GM18505 (cell line): Measurements from ENCODE around the gene CSGALNACT2.
"Not testable (repeated sequence)": the region's sequence is repeated elsewhere in the genome, so short reads cannot be mapped to it uniquely, and the experiment has no call there.

Source experiments
- ATAC-seq: cut with Tn5 transposase; IDR thresholded peaks from one replicate; pipeline ENCODE4 v1.9.1; 2021; ENCODE audit not compliant: unreplicated experiment
- POLR2A ChIP-seq: IDR thresholded peaks from 4 replicates; pipeline ENCODE4 v1.6.1; 2011; ENCODE audit warnings: borderline replicate concordance; ENCODE audit not compliant: insufficient read depth, insufficient read length; ENCODE audit errors: extremely low read depth

CSGALNACT2 gene

GRCh38 chr10:43212043-43212721 is 73.9 kb downstream of the CSGALNACT2 start:
- ATAC-seq = no peak
- TF ChIP-seq POLR2A = no peak

- no peak for TF ChIP-seq POLR2A
- no peak for ATAC-seq
Observed at GRCh38 chr10:43214071-43214955, 76.1 kb downstream of the CSGALNACT2 start.

DNA sequence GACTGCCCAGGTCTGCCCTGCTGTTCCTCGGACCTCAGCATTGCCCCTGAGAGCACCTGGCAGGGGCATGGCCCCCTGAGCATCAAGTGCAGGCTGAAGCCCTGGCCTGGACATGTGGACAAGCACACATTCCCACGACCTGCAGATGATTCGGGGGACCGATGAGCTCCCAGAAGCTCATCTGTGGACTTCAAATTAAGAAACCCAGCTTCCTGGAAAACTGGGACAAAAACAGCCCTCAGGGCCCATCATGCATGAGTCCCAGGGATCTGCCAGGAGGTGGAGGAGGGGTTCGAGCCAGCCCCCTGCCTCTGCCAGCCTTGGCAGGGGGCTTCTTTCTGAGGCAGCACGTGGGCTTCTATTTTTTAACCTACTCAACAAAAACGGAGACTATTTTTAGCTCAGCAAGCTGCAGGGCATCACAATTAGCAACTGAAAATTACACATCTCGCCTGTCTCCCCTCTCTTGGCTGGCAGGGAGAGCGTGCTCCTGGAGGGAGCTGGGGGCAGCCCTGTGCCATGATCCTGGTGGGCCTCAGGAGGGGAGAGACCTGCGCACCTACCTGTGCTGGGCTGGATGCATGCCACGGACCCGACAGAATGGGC is 76.8 kb downstream of the CSGALNACT2 start:
- ATAC-seq = no peak
- no peak for TF ChIP-seq POLR2A

GRCh38 chr10:43215758-43216455 is 77.7 kb downstream of the CSGALNACT2 start:
- no peak for ATAC-seq

DNA sequence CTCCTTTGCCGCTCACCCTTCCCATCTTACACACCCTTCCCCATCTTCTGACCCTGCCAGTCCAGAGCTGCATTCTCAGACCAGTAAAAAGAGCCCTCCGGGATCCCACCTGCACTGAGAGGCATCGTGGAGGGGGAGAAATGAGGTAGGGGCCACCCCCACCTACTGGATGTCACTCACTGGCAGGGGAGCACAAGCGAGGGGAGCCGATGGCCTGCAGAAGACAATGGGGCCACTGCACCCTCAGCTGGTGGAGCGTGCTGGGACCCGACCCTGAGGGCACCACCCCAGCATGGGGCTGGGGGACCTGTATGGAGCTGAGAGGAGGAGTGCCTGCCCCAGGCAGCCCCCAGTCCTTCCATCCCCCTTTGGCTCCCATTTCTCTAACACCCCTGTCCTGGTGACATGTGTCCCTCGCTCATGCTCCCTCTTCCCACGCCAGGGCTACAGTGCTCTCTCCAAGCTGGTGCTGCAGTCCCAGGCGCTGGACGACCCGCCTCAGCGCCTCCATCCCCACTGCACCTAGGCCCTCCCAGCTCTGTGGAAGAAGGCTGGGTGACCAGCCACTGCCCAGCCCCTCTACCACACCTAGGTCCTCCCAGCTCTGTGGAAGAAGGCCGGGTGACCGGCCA is 78.8 kb downstream of the CSGALNACT2 start:
- no peak for TF ChIP-seq POLR2A
- no peak for ATAC-seq

More at GRCh38 chr10:43215758-43216455, 77.7 kb downstream of the CSGALNACT2 start:
- TF ChIP-seq POLR2A = no peak

DNA sequence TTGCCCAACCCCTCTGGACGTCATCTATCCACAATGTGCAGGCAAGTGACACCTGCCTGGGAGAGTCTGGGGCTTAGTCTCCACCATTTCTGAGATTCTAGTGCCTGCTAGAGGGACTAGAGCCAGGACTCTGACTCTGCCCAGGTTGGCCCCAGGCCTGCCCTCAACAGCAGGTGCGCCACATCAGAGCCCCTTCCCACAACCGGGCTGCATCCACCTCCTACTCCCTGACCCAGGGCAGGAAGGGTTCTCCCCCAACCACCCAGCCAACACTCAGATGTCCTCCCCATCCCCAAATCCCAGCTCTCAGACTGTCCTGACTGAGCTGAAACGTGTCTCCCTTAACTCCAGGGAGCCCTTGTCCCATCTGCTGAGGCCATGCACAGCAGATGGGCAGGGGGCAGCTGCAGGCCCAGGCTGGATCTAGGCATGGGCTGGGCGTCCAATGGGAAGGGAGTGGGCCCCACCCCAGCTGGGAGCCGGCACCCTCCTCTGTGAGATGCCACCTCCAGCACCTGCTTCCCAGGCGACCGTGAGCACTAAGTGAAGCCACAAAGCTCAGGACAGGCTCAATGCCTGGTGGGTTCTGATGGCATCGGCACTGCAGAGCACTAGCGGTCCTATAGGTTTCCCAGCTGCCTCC is 79.4 kb downstream of the CSGALNACT2 start:
- ATAC-seq = no peak
- no peak for TF ChIP-seq POLR2A

- no peak for TF ChIP-seq POLR2A
- no peak for ATAC-seq
Observed at GRCh38 chr10:43218206-43218950, 80.1 kb downstream of the CSGALNACT2 start.

DNA sequence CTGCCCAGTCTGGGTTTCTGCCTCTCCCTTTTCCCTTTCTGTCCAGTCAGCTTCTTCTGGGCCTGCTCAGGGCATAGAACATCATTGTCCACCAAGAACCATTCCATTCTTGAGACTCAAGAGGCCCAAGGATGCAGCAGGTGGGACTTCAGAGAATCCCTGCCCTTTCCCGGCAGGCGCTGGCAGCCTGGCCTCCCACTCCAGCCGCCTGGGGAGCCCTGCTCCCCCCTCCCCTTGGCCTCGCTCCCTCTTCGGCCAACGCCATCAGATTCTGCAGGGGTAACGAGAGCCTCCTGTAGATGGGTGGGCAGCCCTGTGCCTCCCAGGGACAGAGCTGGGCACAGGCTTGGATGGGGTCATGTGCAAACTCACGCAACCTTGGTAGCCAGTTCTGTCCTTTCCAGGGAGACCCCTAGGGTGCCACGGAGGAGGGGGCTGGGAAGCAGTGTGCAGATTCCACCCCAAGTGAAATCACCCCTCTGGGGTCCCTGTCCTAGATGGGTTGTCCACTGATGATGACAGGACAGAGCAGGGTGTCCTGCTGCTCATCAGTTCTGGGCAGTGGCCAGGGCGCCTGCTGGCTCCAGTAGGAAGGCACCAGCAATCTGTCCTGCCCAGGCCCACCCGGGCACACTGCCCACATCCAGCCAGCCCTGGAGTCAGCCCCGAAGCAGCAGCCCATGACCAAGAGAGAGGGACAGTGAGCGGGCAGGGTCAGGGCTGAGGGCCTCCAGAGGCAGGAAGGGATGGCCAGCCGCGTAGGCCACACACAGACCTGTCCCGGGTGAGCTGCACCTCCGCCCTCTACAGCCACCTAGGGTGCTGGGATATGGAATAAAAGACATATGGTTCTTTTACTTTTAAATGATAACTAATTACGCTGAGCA is 80.9 kb downstream of the CSGALNACT2 start:
- TF ChIP-seq POLR2A = no peak
- no peak for ATAC-seq

GRCh38 chr10:43219848-43220247 is 81.6 kb downstream of the CSGALNACT2 start:
- ATAC-seq = no peak
- TF ChIP-seq POLR2A = no peak

DNA sequence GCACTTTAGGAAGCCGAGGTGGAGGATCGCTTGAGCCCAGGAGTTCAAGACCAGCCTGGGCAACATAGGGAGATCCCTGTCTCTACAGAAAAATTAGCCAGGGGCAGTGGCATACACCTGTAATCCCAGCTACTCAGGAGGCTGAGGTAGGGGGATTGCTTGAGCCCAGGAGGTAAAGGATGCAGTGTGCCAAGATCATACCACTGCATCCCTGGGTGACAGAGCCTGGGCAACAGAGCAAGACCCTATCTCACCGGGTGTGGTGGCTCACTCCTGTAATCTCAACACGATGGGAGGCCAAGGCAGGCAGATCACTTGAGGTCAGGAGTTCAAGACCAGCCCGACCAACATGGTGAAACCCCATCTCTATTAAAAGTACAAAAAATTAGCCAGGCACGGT is 82.0 kb downstream of the CSGALNACT2 start:
- not testable (repeated sequence) for ATAC-seq
